ENCODE measurements around the gene MRGPRD.

The MRGPRD gene

DNA sequence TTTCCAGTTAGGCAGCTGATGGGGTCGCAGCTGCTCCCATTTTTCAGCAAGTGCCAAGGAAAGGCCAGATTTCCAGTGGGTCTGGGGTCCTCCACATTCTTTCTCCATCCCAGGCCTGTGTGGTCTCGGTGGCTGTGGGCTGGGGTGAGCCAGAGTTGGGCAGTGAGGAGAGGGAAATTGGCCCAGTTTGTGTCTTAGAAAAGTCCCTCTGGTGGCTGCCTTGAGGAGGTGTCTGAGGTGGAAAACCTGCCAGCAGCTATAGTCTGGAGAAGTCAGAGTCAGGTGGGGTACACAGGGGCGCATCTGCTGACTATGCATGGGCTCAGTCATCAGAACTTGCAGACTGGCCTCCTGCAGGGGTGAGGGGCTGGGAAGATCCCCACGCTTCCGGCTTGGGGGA lies 30.5 kb downstream of the MRGPRD start:
- DNase-seq (ENCODE audit: extremely low read depth in 1 of 2, low read depth in 1 of 2), result no peak

DNA sequence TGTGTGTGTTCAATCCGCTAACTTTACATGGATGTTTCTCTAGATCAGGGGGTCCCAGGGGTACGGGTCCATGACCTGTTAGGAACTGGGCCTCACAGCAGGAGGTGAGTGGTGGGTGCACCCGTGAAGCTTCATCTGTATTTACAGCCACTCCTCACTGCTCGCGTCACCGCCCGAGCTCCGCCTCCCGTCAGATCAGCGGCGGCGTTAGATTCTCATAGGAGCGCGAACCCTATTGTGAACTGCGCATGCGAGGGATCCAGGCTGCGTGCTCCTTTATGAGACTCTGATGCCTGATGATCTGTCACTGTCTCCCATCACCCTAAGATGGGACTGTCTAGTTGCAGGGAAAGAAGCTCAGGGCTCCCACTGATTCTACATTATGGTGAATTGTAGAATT lies 31.9 kb downstream of the MRGPRD start:
- no peak for DNase-seq (ENCODE audit: extremely low read depth in 1 of 2, low read depth in 1 of 2)

DNA sequence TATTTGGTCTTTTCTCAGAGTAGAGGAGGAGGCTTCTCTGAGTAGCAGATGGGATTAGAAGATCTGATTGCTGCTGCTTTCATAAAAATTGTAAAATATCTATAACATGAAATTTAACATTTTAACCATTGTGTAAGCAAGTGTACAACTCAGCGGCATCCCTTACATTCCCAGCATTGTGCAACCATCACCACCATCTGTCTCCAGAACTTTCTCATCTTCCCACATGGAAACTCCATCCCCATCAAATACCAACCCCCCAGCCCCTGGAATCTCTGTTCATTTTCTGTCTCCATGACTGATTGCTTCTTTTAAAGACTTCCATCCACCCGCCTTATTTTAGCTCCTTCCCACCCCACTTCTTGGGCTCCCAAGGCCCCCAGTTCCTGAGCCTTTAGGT lies 32.3 kb downstream of the MRGPRD start:
- no peak for DNase-seq (ENCODE audit: extremely low read depth in 1 of 2, low read depth in 1 of 2)

DNA sequence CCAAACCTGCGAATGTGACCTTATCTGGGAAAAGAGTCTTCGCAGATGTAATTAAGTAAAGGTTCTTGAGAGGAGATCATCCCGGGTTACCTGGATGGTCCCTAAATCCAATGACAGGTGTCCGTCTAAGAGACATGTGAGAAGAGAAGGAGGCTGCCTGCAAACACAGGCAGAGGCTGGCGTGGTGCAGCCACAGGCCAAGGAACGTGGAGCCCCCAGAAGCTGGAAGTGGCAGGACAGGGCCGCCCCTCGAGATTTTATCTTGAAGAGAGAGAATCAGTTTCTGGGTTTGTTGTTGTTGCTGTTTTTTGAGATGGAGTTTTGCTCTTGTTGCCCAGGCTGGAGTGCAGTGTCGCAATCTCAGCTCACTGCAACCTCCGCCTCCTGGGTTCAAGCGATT lies 33.6 kb downstream of the MRGPRD start:
- DNase-seq (ENCODE audit: extremely low read depth in 1 of 2, low read depth in 1 of 2), result no peak

DNA sequence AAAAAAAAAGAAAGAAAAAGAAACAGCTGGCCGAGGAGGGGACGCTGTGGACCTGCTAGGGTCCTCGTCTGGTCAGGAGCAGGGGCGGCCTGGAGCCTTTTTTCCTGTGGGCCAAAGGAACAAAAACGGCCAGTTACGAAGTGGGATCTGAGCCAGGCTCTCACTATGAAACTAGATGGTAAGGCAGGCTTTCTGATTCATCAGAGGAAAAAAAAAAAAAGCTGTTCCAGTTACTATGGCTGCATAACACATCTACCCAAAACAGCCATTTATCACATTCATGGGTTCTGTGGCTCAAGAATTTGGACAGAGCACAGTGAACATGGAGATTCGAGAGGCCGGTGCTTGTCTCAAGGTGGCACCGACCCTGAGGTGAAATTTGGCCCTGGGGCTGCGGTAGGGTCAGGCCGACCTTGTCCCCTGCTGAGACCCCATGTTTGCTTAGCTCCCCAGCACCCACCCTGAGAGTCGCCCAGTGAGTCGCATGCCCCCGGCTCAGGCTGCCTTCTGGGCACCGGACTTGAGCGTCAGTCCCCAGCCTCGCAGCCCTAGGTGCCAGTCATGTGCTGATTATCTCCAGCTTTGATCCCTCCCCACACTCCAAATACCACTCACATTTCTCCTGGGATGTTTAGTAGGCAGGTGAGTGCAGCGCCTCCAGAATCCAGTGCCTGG lies 34.2 kb downstream of the MRGPRD start:
- DNase-seq (ENCODE audit: extremely low read depth in 1 of 2, low read depth in 1 of 2), result no peak

DNA sequence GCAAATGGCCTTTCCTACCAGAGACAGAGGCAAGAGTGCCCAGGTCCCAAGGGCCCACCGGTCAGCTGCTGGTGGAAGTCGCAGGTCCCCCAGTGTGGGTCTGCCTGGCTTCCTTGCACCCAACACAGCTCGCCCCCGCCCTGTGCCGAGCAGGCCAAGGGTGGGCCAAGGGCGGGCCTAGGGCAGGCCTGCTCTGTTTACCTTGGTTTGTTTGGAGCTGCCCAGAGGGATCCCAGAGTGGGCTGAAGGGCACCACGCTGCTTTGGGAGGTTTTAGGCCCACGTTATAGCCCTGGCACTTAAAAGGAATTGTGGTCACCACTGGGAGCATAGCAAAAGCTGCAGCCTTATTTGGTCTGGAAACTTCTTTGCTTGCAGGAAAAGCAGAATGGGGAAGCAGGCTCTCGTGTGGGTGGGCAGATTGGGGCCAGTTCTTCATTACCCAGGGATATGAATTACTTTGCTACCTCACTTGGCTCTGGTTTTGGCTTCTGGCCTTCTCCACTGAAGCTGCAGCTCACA lies 38.0 kb downstream of the MRGPRD start:
- no peak for DNase-seq (ENCODE audit: extremely low read depth in 1 of 2, low read depth in 1 of 2)

DNA sequence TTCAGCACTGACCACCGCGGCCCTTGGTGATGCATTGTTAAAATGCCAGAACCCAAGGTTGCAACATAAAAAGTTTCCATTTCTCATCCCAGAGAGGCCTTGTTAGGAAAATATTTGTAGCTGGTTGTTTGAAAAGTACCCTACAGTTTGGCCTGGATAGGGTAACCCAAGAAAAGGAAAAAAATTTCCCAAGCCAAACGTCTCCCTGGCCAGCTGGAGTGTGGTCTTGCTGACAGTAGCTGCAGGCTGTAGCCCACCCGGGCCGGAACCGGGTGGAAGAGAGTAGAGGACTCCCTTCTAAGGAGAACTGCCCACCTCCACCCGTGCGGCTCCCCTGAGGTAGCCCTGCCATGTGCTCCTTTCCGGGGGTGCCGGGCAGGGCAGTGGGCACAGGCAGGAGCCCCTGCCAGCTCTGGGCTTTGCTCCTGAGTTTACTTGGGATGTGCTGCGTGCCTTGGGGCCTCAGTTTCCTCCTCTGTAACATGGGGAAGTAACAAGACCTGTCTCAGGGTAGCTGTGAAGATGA lies 38.6 kb downstream of the MRGPRD start:
- DNase-seq (ENCODE audit: extremely low read depth in 1 of 2, low read depth in 1 of 2), result no peak

DNA sequence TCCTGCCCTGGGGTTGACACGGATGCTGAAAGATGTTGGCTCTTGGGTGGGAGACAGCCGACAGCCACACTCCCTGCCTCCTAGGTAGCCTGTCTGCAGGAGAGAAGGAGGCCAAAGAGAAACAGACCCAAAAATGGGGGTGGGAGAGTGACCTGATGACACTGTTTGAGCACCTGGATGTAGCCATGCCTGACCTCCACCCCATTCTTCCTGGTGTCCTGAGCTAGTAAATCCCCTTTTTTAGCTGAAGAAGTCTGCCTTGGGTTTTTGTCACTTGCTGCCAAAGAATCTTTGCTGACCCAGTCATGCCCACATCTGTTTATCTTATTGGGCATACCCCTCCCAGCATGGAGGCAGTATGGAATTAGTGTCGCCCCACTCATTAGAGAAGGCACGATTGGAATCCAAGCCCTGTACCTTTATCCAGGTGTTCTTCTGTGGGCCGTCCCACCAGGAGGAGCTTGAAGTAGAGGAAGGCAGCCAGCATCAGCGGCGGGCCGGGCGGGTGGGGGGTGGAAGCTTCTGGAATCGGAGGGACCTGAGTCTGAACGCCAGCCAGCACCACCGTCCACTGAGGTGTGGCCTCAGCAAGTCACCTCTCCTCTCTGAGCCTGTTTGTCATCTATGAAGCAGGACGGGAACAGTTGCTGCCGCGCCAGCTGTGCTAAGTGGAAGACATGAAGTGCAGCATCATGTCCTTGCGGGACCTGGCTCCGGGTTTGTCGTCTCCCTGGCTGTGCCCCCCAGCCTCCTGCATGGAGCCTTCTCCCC lies 39.3 kb downstream of the MRGPRD start:
- DNase-seq (ENCODE audit: extremely low read depth in 1 of 2, low read depth in 1 of 2), result no peak

DNA sequence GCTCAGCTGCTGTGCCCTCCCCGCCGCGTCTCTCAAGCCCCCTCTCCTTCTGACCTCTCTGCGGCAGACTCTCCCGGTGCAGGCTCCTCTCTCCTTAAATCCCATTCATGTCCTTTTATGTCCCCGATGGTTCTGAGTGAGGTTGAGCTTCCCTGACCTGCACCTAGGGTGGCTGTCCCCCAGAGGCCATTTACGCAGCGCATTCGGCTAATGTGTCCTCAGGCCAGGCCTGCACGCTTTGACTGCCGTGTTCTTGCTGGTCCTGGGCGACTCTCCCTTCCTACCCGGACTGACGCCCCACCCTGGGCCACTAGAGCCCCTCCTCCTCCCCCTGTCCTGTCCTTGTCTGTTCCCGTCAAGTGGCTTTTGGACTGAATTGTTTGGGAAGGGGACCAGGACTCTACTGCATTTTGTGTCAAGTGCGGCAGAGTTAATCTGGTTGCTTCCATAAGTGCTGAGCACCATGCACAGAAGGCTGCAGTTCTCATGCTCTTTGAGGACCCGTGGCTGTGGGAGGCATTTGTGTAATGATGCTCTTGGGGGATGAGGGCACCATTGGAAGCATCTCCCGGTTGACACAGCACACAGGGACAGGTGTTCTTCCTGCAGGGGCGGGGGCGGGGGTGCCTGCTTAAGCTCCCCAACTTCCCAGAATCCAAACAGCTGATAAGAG lies 40.0 kb downstream of the MRGPRD start:
- DNase-seq (ENCODE audit: extremely low read depth in 1 of 2, low read depth in 1 of 2), result no peak

DNA sequence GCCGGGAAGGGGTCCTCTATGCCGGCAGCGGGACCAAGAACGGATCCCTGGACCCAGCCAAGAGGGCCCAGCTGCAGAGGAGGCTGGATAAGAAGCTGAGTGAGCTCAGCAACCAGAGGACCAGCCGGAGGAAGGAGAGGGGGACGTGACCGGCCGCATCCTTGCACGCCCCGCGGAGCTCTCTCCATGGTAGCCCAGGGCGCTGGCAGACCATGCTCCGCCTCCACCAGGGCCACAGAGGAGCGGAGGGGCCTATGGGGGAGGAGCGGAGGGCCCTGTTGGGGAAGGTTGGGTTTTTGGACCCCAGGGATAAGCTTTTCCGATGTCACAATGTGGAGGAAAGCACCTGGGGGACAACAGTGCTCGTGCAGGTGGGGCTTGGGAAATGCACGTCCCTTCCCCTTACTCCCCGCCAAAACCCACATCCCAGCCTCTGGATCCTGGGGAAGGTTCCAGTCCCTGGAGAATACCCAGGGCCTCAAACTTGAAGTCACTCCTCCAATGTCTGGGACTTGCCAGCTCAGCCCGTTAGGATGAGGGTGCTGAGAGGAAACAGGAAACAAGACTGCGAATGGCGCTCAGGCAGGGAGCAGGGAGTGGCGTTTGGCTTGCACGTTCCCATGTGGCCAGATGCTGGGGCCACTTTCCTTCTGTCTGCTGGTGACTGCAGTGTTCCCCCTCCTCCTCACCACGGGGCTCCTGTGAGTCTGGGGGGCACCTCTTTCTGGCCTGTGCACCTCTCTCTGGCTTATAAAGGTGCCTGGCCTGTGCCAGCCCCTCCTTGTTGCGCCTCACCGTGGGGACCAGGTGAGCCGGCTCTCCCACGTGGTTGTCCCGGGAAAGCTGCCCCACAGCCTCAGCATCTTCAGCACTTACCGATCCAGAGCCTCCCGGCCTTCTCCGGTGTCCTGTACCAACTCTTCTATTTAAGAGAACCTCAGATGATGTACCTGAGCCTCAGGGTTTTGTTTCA lies 40.9 kb downstream of the MRGPRD start:
- no peak for DNase-seq (ENCODE audit: extremely low read depth in 1 of 2, low read depth in 1 of 2)

DNA sequence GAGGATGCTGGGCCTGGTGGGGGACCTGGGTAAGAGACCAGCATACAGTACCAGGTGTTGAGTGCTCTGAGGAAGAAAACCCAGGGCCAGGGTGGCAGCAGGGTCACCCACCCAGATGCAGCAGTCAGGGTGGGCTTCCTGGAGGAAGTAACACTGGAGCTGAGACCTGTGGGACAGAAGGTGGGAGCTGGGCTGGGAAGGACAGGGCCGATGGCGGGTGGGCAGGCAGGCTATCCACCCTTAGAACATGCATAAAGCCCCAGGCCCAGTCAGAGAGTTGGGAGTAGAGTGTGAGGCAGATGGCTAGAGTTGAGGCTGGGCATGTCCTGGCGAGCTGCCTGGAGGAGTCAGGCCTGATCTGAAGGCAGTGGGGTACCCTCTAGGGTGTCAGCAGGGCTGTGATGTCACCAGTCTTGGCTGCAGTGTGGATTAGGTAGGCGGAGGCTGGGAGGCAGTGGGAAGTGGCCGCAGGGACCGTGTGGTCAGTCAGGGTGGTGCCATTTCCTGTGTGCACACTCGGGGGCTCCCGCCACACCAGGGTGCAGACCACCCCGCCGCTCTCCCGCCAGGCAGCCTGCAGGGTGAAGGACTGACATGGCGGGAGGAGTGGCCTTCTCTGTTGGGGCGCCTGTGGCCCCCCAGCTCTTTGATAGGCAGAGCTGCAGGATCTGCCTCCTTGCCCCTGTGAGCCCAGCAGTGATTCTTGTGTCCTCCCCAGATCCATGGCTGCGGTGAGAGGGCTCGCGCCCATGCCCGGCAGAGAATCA lies 41.8 kb downstream of the MRGPRD start:
- no peak for DNase-seq (ENCODE audit: extremely low read depth in 1 of 2, low read depth in 1 of 2)

DNA sequence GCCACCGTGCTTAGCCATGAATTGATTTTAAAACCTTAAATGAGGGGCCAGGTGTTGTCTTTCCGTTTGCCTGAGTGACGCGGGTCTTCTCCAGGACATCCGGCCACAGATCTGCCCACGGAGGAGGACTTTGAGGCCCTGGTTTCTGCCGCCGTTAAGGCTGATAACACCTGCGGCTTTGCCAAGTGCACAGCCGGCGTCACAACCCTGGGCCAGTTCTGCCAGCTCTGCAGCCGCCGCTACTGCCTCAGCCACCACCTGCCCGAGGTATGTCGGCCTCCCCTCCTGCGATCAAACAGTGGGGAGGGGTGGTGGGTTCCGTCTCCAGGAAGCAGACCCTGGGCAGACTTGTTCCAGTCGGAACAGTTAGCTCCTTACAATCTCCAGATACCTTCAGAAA lies 42.7 kb downstream of the MRGPRD start:
- no peak for DNase-seq (ENCODE audit: extremely low read depth in 1 of 2, low read depth in 1 of 2)

DNA sequence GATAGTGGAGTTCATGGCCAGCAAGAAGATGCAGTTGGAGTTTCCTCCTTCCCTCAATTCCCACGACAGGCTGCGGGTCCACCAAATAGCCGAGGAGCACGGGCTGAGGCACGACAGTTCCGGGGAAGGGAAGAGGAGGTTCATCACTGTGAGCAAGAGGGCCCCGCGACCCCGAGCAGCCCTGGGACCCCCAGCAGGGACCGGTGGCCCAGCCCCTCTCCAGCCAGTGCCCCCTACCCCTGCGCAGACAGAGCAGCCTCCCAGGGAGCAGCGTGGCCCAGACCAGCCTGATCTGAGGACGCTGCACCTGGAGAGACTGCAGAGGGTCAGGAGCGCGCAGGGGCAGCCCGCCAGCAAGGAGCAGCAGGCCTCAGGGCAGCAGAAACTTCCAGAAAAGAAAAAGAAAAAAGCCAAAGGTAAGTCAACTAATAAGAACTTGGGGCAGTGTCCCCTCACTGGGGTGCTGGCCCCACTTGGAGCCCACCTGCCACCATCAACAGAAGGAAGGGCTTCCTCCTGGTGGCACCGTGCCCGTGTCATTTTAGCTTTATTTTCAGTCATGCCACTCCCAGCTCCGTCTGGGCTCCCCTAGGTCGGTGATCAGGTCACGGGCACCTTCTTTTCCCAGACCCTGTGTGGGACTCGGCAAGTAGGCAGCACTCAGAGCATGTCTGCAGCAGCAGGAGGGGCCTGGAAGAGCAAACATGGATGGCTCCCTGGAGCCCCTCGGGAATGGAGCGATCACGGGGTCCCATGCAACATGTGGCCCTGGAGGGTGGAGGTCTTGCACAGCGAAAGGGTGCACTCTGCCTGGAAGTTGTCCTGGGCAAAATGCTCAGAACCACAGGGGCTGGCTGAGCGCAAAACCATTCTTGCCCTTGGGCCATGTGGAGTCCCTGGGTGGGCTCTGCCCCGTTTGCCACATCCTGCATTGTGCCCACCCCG lies 43.8 kb downstream of the MRGPRD start:
- DNase-seq (ENCODE audit: extremely low read depth in 1 of 2, low read depth in 1 of 2), result no peak

DNA sequence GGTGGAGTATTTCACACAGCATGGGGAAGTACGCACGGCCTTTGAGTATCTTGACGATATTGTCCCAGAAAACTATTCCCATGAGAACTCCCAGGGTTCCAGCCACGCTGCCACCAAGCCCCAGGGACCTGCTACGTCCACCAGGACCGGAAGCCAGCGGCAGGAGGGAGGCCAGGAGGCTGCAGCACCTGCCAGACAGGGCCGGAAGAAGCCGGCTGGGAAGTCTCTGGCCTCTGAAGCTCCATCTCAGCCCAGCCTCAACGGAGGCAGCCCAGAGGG lies 44.5 kb downstream of the MRGPRD start:
- no peak for DNase-seq (ENCODE audit: extremely low read depth in 1 of 2, low read depth in 1 of 2)

DNA sequence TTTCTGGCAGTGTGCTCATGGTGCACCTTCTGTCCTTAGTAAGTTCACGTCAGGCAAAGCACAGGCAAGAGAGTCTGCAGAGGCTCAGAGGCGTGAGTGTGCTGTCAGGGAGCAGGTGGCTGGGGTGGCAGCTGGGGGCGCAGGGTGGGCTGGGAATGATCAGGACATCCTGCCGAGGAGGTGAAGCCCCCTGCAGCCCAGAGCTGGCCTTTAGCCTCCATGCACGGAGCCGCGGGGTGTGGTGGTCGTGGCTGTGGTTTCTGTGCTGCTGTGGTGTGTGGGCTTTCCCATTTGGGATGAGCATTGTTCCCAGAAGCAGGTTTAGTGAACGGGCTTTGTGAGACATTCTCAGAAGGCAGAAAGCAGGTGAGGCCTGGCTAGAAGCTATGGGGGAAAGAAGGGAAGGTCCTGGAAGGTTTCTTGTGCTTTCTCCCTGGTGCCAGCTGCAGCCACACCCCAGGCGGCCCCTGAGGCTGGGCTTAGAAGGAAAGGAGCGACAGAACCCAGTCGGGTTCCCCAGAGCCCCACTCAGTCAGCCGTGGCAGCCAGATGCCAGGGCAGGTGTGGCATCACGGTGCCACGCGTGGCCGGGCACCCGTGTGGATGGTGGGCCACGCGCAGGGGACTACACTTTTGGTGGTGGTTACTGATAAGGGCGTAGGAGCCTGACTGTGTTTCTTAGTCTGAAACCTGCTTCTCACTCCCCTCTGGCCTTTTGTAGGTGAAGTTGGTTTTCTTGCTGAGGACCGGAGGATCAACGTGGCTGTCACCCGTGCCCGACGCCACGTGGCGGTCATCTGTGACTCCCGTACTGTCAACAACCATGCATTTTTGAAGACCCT lies 45.0 kb downstream of the MRGPRD start:
- DNase-seq (ENCODE audit: extremely low read depth in 1 of 2, low read depth in 1 of 2), result no peak

DNA sequence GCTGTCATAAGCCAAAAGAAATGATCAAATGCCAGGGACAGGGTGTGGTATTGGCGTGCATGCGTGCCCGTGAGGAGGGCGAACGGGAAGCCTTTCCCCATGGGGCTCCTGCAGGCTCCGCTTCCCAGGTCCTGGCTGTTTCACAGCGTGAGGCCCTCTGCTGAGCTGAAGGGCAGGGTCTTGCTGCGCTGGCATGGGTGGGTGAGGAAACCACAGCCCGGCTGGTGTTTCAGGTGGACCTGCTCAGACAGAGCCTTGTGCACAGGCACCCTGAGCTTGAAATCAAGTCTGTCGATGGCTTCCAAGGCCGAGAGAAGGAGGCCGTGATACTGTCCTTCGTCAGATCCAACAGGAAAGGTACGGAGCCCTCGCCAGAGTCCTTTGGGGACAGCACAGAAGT lies 45.7 kb downstream of the MRGPRD start:
- DNase-seq (ENCODE audit: extremely low read depth in 1 of 2, low read depth in 1 of 2), result no peak

DNA sequence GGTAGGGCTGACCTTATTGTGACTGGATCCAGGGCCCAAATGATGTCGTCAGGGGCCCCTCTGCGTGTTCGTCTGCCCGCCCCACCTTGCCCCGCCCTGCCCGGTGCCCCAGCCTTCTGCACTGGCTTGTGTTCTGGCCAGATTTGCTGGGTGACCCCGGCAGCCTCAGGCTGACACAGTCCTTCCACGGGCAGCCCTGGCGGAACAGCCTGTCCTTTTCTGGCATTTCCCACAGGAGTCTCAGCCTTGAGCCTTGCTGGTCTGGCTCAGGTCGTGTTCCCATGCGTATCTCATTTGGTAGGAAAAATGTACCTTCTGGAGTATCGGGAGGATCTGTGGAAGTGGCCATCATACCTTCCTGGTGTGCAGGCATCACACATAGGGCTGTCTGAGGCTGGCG lies 46.1 kb downstream of the MRGPRD start:
- DNase-seq (ENCODE audit: extremely low read depth in 1 of 2, low read depth in 1 of 2), result no peak

DNA sequence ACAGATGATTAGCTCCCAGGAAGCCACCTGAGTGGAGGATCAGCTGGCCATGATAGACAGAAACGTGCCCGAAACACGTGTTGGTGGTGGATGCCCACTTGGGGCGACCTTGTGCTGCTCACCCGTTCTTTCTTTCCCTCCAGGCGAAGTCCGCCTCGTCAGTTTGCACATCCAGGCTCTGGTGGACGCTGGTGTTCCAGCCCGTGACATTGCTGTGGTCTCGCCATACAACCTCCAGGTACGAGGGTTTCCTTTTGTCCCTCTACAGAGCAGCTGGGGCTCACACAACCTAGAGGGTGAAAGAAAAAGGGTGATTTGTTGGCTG lies 46.5 kb downstream of the MRGPRD start:
- DNase-seq (ENCODE audit: extremely low read depth in 1 of 2, low read depth in 1 of 2), result no peak
